Glutamatergic neuron (in vitro differentiated cells): ENCODE measurements around the gene MAPKAP1. TPM values are rescaled to one million over a fixed set of nuclear protein-coding genes. Genes with fewer than 3 reads are reported as not detected.

Experiments
- DNase-seq: peaks from one replicate; pipeline ENCODE4 v3.0.0; 2022
- H3K27ac Mint-ChIP-seq: one replicate; pipeline ENCODE4 v1.8.0; 2020; ENCODE audit warnings: mild to moderate bottlenecking, mixed read lengths, inconsistent platforms; ENCODE audit not compliant: unreplicated experiment
- H3K27me3 Mint-ChIP-seq: one replicate; pipeline ENCODE4 v1.8.0; 2020; ENCODE audit warnings: mild to moderate bottlenecking, moderate library complexity, mixed read lengths, inconsistent platforms; ENCODE audit not compliant: unreplicated experiment
- H3K36me3 Mint-ChIP-seq: one replicate; pipeline ENCODE4 v1.8.0; 2020; ENCODE audit warnings: mild to moderate bottlenecking, mixed read lengths, inconsistent platforms; ENCODE audit not compliant: unreplicated experiment
- H3K4me1 Mint-ChIP-seq: one replicate; pipeline ENCODE4 v1.8.0; 2020; ENCODE audit warnings: mild to moderate bottlenecking, low read depth, mixed read lengths, inconsistent platforms; ENCODE audit not compliant: unreplicated experiment
- H3K4me3 Mint-ChIP-seq: one replicate; pipeline ENCODE4 v1.8.0; 2020; ENCODE audit warnings: mild to moderate bottlenecking, mixed read lengths, inconsistent platforms; ENCODE audit not compliant: unreplicated experiment
- H3K9me3 Mint-ChIP-seq: one replicate; pipeline ENCODE4 v1.8.0; 2020; ENCODE audit warnings: mild to moderate bottlenecking, moderate library complexity, mixed read lengths, inconsistent platforms; ENCODE audit not compliant: unreplicated experiment
- total RNA-seq: library from RNA; stranded (reverse); fragmentation: NEBNext Ultra II Directional; extraction: Animal tissue kit (Norgen Biotek cat#: 25700); gene quantifications from one replicate; pipeline ENCODE4 v1.2.1, GENCODE V29; 2021; ENCODE audit not compliant: unreplicated experiment
- TF ChIP-seq, protein P1 (sequence below): fragments of 200-600 bp; sonication (generic); IDR thresholded peaks from one replicate; pipeline ENCODE4 v1.5.0; 2021; ENCODE audit not compliant: partially characterized antibody, unreplicated experiment

MAPKAP1 gene
- total RNA-seq, 1 donor from 2014 or later, result 59.6 TPM

DNA sequence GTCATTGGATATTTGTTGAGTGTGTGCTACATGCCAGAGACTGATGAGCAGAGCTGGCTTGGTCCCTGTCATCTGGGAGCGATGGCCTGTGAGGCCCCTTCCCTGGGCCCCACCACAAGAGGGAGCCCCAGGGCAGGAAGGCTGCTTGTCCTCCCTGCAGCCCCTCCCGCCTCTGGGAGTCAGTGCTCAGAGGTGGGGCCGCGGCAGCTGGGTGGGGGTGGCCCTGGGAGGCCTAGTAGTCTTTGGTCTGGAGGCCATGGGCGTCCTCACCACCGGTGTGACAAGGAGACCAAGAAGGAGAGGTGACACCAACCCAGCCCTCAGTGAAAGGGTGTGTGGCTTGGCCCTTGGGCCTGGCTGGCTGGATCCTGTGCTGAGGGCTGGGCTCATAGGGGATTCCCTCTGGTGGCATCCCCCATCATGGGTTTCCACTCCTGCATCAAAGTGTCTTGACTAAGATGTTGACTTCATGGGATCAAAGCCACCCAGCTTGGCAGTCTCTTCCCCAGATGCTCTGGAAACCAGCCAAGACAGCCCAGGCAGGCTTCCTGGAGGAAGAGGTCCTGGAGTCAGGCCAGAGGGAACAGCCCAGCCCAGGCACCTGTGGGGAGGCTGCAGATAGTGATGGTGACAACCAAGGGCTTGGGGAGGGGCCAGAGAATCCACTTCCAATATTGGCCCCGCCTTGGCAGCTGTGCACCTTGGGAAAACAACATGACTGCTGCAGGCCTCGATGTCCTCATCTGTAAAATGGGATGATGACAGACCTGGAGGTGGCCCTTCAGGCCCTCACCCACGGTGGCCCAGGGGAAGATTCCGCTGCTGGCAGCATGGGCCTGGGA lies 278.7 kb downstream of the MAPKAP1 start:
- DNase-seq, result no peak
- Mint-ChIP-seq H3K27ac (peak overlapping the region; percentile 75), H3K27me3 (peaks cover 8% of the 10 kb centered on the region), H3K9me3 (peaks cover 5% of the 10 kb centered on the region), H3K4me1 (peaks cover 6% of the 10 kb centered on the region), H3K36me3 (no peaks in the 10 kb centered on the region), H3K4me3 (no peak overlapping the region)
- TF ChIP-seq, protein P1, sequence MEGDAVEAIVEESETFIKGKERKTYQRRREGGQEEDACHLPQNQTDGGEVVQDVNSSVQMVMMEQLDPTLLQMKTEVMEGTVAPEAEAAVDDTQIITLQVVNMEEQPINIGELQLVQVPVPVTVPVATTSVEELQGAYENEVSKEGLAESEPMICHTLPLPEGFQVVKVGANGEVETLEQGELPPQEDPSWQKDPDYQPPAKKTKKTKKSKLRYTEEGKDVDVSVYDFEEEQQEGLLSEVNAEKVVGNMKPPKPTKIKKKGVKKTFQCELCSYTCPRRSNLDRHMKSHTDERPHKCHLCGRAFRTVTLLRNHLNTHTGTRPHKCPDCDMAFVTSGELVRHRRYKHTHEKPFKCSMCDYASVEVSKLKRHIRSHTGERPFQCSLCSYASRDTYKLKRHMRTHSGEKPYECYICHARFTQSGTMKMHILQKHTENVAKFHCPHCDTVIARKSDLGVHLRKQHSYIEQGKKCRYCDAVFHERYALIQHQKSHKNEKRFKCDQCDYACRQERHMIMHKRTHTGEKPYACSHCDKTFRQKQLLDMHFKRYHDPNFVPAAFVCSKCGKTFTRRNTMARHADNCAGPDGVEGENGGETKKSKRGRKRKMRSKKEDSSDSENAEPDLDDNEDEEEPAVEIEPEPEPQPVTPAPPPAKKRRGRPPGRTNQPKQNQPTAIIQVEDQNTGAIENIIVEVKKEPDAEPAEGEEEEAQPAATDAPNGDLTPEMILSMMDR, result peak; percentile 40

DNA sequence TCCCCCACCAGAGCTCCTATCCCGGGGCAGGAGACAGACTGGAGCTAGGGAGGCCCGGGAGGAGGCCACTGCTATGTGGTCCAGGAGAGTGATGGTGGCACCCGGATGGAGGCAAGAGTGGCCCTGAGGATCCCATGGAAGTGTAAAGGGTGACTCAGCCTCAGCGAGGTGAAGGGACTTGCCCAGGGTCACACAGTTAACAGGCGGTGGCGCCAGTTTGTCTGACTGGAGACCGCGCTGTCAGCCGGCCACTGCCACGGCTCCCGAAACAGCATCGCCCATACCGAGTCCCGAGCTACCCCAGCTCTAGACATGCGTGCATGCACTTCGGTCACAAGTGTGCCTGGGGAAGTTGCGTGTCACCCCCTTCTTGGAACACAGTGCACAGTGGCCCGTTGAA lies 279.5 kb downstream of the MAPKAP1 start:
- H3K27me3 Mint-ChIP-seq, result peaks cover 8% of the 10 kb centered on the region
- no peak overlapping the region for H3K4me3 Mint-ChIP-seq
- H3K27ac Mint-ChIP-seq, result no peak overlapping the region
- H3K4me1 Mint-ChIP-seq, result peaks cover 6% of the 10 kb centered on the region
- no peaks in the 10 kb centered on the region for H3K36me3 Mint-ChIP-seq
- TF ChIP-seq, protein P1, result no peak
- H3K9me3 Mint-ChIP-seq, result peaks cover 5% of the 10 kb centered on the region
- no peak for DNase-seq

DNA sequence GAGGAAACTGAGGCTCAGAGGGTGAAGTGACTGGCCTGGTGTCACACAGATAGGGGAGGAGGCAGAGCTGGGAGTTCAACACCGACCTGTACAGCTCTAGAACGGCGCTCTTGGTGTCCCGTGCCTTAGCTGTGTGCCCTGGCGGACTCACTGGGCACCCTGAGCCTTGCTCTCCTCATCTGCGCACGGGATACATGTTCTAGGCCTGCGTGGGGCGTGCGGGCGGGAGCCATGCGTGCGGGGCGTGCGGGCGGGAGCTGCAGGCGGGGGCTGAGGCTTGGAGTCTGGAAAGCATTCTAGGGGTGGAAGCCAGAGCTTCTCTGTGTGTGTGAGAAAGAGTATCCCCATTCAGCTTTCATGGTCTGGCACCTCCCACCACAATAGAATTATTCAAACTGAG lies 280.1 kb downstream of the MAPKAP1 start:
- H3K27ac Mint-ChIP-seq, result no peak overlapping the region
- H3K27me3 Mint-ChIP-seq, result peaks cover 8% of the 10 kb centered on the region
- no peak overlapping the region for H3K4me3 Mint-ChIP-seq

DNA sequence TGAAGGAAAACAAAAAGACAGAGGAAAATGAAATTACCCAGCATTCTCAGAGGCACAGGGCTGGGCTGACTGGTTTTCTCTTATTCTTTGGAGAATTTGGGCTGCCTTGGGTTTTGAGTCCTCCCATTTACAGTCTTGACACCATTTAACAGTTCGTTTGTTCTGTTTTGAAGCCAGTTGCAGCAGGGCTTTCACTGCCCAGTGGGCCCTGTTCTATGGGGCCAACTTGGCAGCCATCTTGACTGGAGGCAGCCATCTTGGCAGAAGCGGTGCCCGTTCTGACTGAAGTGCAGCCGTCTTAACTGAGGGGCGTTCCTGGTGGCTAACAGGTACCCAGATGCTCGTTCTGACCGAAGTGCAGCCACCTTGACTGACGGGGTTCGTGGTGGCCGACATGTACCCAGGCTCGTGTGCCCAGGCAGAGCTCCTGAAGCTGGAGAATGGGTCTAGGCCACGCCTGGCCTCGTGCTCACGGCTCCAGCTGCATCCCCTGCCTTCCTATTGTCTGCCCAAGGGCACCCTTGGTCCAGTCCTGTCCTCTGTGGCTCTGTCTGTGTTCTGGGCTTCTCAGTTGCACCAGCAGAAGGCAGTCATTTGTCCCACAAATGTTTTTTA lies 281.0 kb downstream of the MAPKAP1 start:
- Mint-ChIP-seq H3K27ac (no peak overlapping the region), H3K27me3 (peaks cover 8% of the 10 kb centered on the region), H3K4me3 (no peak overlapping the region)

More for the DNA sequence above, 280.1 kb downstream of the MAPKAP1 start:
- no peak for DNase-seq
- Mint-ChIP-seq H3K4me1 (peaks cover 6% of the 10 kb centered on the region), H3K36me3 (no peaks in the 10 kb centered on the region), H3K9me3 (peaks cover 5% of the 10 kb centered on the region)
- TF ChIP-seq, protein P1, result no peak

More for the DNA sequence above, 281.0 kb downstream of the MAPKAP1 start:
- TF ChIP-seq, protein P1, result no peak
- Mint-ChIP-seq H3K36me3 (no peaks in the 10 kb centered on the region), H3K9me3 (peaks cover 5% of the 10 kb centered on the region), H3K4me1 (peaks cover 5% of the 10 kb centered on the region)
- no peak for DNase-seq
